HCT116 (cell line): ENCODE results near the gene FBXL15. TPM values are rescaled to one million over a fixed set of nuclear protein-coding genes. Genes with fewer than 3 reads are reported as not detected.

Experiments used
- ATAC-seq: fragments of 200-7000 bp; cut with Tn5 transposase; 2 replicates; pipeline ENCODE4 v1.9.1; 2020; ENCODE audit warnings: mild to moderate bottlenecking, moderate library complexity
- BruUV-seq: library from RNA; stranded (reverse); fragments of 400-500 nt; replicated peaks from 2 replicates; lab custom pipeline; 2021; lab: Mats Ljungman, UMichigan
- CTCF ChIA-PET: fragments of 300-600 bp; sonication (Branson Sonifier 250); formaldehyde crosslinking; loops from one replicate; lab custom pipeline; 2021; ENCODE audit warnings: antibody characterized with exemption; lab: Charles Lee
- POLR2A ChIA-PET: fragments of 300-600, 350-600 bp; sonication (Branson Sonifier 250); formaldehyde crosslinking; loops from one replicate; lab custom pipeline; 2021; ENCODE audit warnings: antibody characterized with exemption; lab: Charles Lee
- RAD21 ChIA-PET, 2 experiments: fragments of 300-600 bp; sonication (Branson Sonifier 250); formaldehyde crosslinking; loops; one replicate each; lab custom pipeline; 2023; ENCODE audit warnings: low total read pairs in 2 of 2; ENCODE audit not compliant: uncharacterized antibody in 2 of 2, unreplicated experiment in 2 of 2, low non-redundant PET in 1 of 2; lab: Charles Lee
- DNase-seq: peaks from one replicate; pipeline ENCODE4 v3.0.0-alpha.2; 2010; ENCODE audit warnings: low read depth, low spot score
- H2AFZ ChIP-seq: fragments of 200-600 bp; shearing (Covaris generic), sonication (generic); 2 replicates; pipeline ENCODE4 v1.6.1; 2017; ENCODE audit warnings: low read depth, mixed run types, mixed read lengths, antibody characterized with exemption, low read length; ENCODE audit not compliant: poor library complexity, severe bottlenecking
- H3K27ac ChIP-seq: 2 replicates; pipeline ENCODE4 v1.5.1; 2012; ENCODE audit warnings: low read depth, low read length
- H3K27me3 ChIP-seq: fragments of 200-600 bp; sonication (generic); 2 replicates; pipeline ENCODE4 v1.6.1; 2016; ENCODE audit warnings: mixed run types, low read length, mixed read lengths; ENCODE audit not compliant: insufficient read depth
- H3K36me3 ChIP-seq, 2 experiments: fragments of 200-500 bp in 1 of 2; fragments of 200-600 bp in 1 of 2; sonication (Bioruptor generic) in 1 of 2; sonication (generic) in 1 of 2; 2 replicates each; pipeline versions ENCODE4 v1.5.1 to v1.6.1; 2014 to 2016; ENCODE audit warnings: low read length in 2 of 2, inconsistent platforms in 1 of 2, mixed read lengths in 1 of 2, mixed run types in 1 of 2; ENCODE audit not compliant: insufficient read depth in 2 of 2, control insufficient read depth in 1 of 2
- H3K4me1 ChIP-seq, 2 experiments: fragments of 200-600 bp in 1 of 2; sonication (generic) in 1 of 2; 2 replicates each; pipeline versions ENCODE4 v1.5.1 to v1.6.1; 2012 to 2017; ENCODE audit warnings: low read length in 2 of 2, inconsistent platforms in 1 of 2, mild to moderate bottlenecking in 1 of 2, mixed read lengths in 1 of 2, mixed run types in 1 of 2, moderate library complexity in 1 of 2; ENCODE audit not compliant: insufficient read depth in 2 of 2, control insufficient read depth in 1 of 2
- H3K4me2 ChIP-seq: fragments of 200-600 bp; sonication (generic); 2 replicates; pipeline ENCODE4 v1.6.1; 2017; ENCODE audit warnings: mixed run types, low read length, mixed read lengths
- H3K4me3 ChIP-seq, 2 experiments: fragments of 200-600 bp in 1 of 2; sonication (generic) in 1 of 2; replicated peaks in 1 of 2; 2 replicates each; pipeline ENCODE4 v1.5.1; 2011 to 2016; ENCODE audit warnings: low read length in 2 of 2, control low read depth in 1 of 2, low read depth in 1 of 2, mild to moderate bottlenecking in 1 of 2, mixed read lengths in 1 of 2, mixed run types in 1 of 2
- H3K79me2 ChIP-seq: fragments of 200-600 bp; sonication (generic); 2 replicates; pipeline ENCODE4 v1.6.1; 2017; ENCODE audit warnings: mild to moderate bottlenecking, mixed run types, low read length, moderate library complexity, mixed read lengths; ENCODE audit not compliant: insufficient read depth
- H3K9ac ChIP-seq: fragments of 200-600 bp; sonication (generic); 2 replicates; pipeline ENCODE4 v1.6.1; 2016; ENCODE audit warnings: low read length, mixed read lengths
- H3K9me2 ChIP-seq: fragments of 200-600 bp; sonication (generic), shearing (Covaris generic); 2 replicates; pipeline ENCODE4 v1.6.1; 2017; ENCODE audit warnings: mixed run types, mild to moderate bottlenecking, moderate library complexity; ENCODE audit not compliant: insufficient read depth
- H3K9me3 ChIP-seq, 2 experiments: fragments of 200-500 bp in 1 of 2; fragments of 200-600 bp in 1 of 2; sonication (Bioruptor generic) in 1 of 2; sonication (generic) in 1 of 2; 2 replicates each; pipeline ENCODE4 v1.6.1; 2014 to 2017; ENCODE audit warnings: low read length in 2 of 2, mixed read lengths in 2 of 2, inconsistent platforms in 1 of 2, low read depth in 1 of 2, mild to moderate bottlenecking in 1 of 2, mixed run types in 1 of 2, moderate library complexity in 1 of 2; ENCODE audit not compliant: control insufficient read depth in 1 of 2, insufficient read depth in 1 of 2
- H4K20me1 ChIP-seq: fragments of 200-600 bp; sonication (generic), shearing (Covaris generic); 2 replicates; pipeline ENCODE4 v1.6.1; 2017; ENCODE audit warnings: mixed run types, mild to moderate bottlenecking, moderate library complexity; ENCODE audit not compliant: insufficient read depth
- JUND ChIP-seq: IDR thresholded peaks from 2 replicates; pipeline ENCODE4 v1.6.1; 2012
- MAX ChIP-seq: IDR thresholded peaks from 2 replicates; pipeline ENCODE4 v1.6.1; 2012
- POLR2AphosphoS5 ChIP-seq: IDR thresholded peaks from 2 replicates; pipeline ENCODE4 v1.6.1; 2011; ENCODE audit warnings: mild to moderate bottlenecking, low read depth, low read length, moderate library complexity
- RAD21 ChIP-seq: IDR thresholded peaks from 2 replicates; pipeline ENCODE4 v1.6.1; 2012; ENCODE audit warnings: low read depth, mild to moderate bottlenecking
- REST ChIP-seq: IDR thresholded peaks from 2 replicates; pipeline ENCODE4 v1.6.1; 2012; ENCODE audit warnings: low read depth
- SRF ChIP-seq: IDR thresholded peaks from 2 replicates; pipeline ENCODE4 v1.6.1; 2012; ENCODE audit warnings: low read depth
- ZBTB33 ChIP-seq: IDR thresholded peaks from 2 replicates; pipeline ENCODE4 v1.6.1; 2011; ENCODE audit warnings: mild to moderate bottlenecking, low read length, moderate library complexity; ENCODE audit not compliant: insufficient replicate concordance; ENCODE audit errors: extremely low read depth
- intact Hi-C: fragments of 100-400 bp; cut with micrococcal nuclease; formaldehyde crosslinking; loops from 2 replicates; pipeline ENCODE4 v1.10.0; 2022
- total RNA-seq: library from RNA; stranded (reverse); gene quantifications from one replicate; pipeline ENCODE4 v1.2.1, GENCODE V29; 2021; ENCODE audit not compliant: unreplicated experiment

FBXL15 gene
- total RNA-seq, 1 experiment from 2014 or later = 21.1 TPM

DNA sequence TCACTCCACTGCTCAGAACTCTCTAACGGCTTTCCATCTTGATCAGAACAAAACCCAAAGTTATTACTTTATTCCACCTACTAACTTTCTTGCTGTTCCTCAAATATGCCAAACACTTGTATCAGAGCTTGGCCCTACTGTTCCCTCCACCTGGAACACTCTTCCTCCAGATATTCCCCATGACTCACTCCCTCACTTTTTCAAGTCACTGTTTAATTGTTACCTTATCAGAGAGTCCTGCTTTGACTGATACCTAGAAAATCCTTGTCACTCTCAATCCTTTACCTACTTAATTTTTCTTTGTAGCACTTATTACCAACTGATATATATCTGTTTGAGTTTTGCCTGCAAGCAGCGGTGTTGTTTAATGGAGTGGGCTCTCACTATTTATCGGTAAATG, 30.7 kb upstream of the FBXL15 start:
- intact Hi-C loops = no loop called here

More for the DNA sequence above, 30.7 kb upstream of the FBXL15 start:
- ChIA-PET CTCF (interaction anchor here (0.7 to 1.7 kb wide), 2 partner anchors 14 to 38 kb away, joined by 3 to 5 read pairs; no protein-coding TSS in a partner anchor), RAD21 (no interaction called here), POLR2A (no interaction called here)
- Histone ChIP-seq H3K4me2 (peak overlapping the region; percentile 24; the same call in 1 of the 2 replicates), H3K4me3 (no peak overlapping the region), H3K9me3 (no peaks in the 10 kb centered on the region), H3K36me3 (no peaks in the 10 kb centered on the region), H2AFZ (no peak overlapping the region), H3K27me3 (no peaks in the 10 kb centered on the region), H3K4me1 (peaks cover 8 to 30% of the 10 kb centered on the region in 2 experiments), H3K9ac (no peak overlapping the region), H3K9me2 (no peaks in the 10 kb centered on the region), H3K27ac (no peak overlapping the region), H4K20me1 (no peaks in the 10 kb centered on the region), H3K79me2 (no peaks in the 10 kb centered on the region)
- BruUV-seq = no TSS peak
- DNase-seq (no peak), ATAC-seq (no peak)
- no peak for TF ChIP-seq RAD21
- TF ChIP-seq REST = no peak
- no peak for TF ChIP-seq SRF
- TF ChIP-seq MAX = no peak
- no peak for TF ChIP-seq JUND
- TF ChIP-seq POLR2AphosphoS5 = no peak
- TF ChIP-seq ZBTB33 = no peak
